K562 (cell line): ENCODE data around the gene NR6A1. TPM values are rescaled to one million over a fixed set of nuclear protein-coding genes. Genes with fewer than 3 reads are reported as not detected.

Experiments used
- ARID3B ChIP-seq: fragments of 250-450 bp; sonication (Bioruptor Pico); IDR thresholded peaks from 2 replicates; pipeline ENCODE4 v1.4.0; 2020; ENCODE audit warnings: borderline replicate concordance
- DACH1 ChIP-seq: fragments of 450-650 bp; IDR thresholded peaks from 2 replicates; pipeline ENCODE4 v1.6.1; 2018; ENCODE audit not compliant: partially characterized antibody
- GATA2 ChIP-seq: sonication (generic); formaldehyde crosslinking; IDR thresholded peaks from 2 replicates; pipeline ENCODE4 v1.4.0; 2020; ENCODE audit warnings: mild to moderate bottlenecking, missing genetic modification reagents
- MEIS2 ChIP-seq: fragments of 450-650 bp; IDR thresholded peaks from 2 replicates; pipeline ENCODE4 v1.6.1; 2014; ENCODE audit warnings: mild to moderate bottlenecking; ENCODE audit not compliant: partially characterized antibody
- MITF ChIP-seq: IDR thresholded peaks from 2 replicates; pipeline ENCODE4 v1.6.1; 2014; ENCODE audit warnings: antibody characterized with exemption
- MTA1 ChIP-seq: fragments of 450-650 bp; IDR thresholded peaks from 2 replicates; pipeline ENCODE4 v1.6.1; 2017; ENCODE audit warnings: borderline replicate concordance
- MYC ChIP-seq, 2 experiments: fragments of 250-450 bp in 1 of 2; sonication (Bioruptor Pico) in 1 of 2; IDR thresholded peaks; 2 replicates each; pipeline versions ENCODE4 v1.5.1 to v1.6.1; 2012 to 2021; ENCODE audit warnings: low read depth in 2 of 2, borderline replicate concordance in 1 of 2, improper control_type of control experiment in 1 of 2, low read length in 1 of 2, mild to moderate bottlenecking in 1 of 2, moderate library complexity in 1 of 2
- NUFIP1 ChIP-seq: fragments of 450-650 bp; IDR thresholded peaks from 2 replicates; pipeline ENCODE4 v1.6.1; 2018; ENCODE audit not compliant: partially characterized antibody
- RBBP5 ChIP-seq: fragments of 200-600 bp; sonication (generic); IDR thresholded peaks from 2 replicates; pipeline ENCODE4 v1.6.1; 2012; ENCODE audit warnings: borderline replicate concordance, mild to moderate bottlenecking, low read length, control low read depth, inconsistent platforms; ENCODE audit not compliant: insufficient read depth, poor library complexity, severe bottlenecking
- RCOR1 ChIP-seq, 2 experiments: IDR thresholded peaks; 2 replicates each; pipeline ENCODE4 v1.6.1; 2012; ENCODE audit warnings: low read depth in 2 of 2, low read length in 2 of 2, borderline replicate concordance in 1 of 2, improper control_type of control experiment in 1 of 2
- TEAD1 ChIP-seq, 2 experiments: fragments of 450-650 bp in 1 of 2; sonication (generic) in 1 of 2; formaldehyde crosslinking; IDR thresholded peaks; 2 replicates each; pipeline versions ENCODE4 v1.4.0 to v1.8.0; 2020 to 2022; ENCODE audit warnings: mild to moderate bottlenecking in 2 of 2, missing genetic modification reagents in 1 of 2
- TEAD4 ChIP-seq, 2 experiments: sonication (generic) in 1 of 2; formaldehyde crosslinking in 1 of 2; IDR thresholded peaks; 2 replicates each; pipeline versions ENCODE4 v1.6.1 to v1.8.0; 2012 to 2022; ENCODE audit warnings: borderline replicate concordance in 1 of 2, inconsistent platforms in 1 of 2, low read length in 1 of 2, mild to moderate bottlenecking in 1 of 2, missing genetic modification reagents in 1 of 2
- ZMIZ1 ChIP-seq, 2 experiments: fragments of 150-350 bp in 1 of 2; IDR thresholded peaks; 2 replicates each; pipeline ENCODE4 v1.6.1; 2012 to 2016; ENCODE audit warnings: low read depth in 2 of 2, low read length in 2 of 2, mild to moderate bottlenecking in 1 of 2, moderate library complexity in 1 of 2
- ZSCAN32 ChIP-seq: fragments of 450-650 bp; formaldehyde crosslinking; IDR thresholded peaks from 2 replicates; pipeline ENCODE4 v1.4.0; 2020; ENCODE audit warnings: mild to moderate bottlenecking, moderate library complexity
- polyA plus RNA-seq, 8 experiments: library from polyadenylated mRNA; depleted of rRNA in 4 of 8; stranded (reverse) in 5 of 8; unstranded in 3 of 8; fragments of >200 nt; fragmentation: Nextera tagmentation in 2 of 8; fragmentation: Illumina TruSeq in 1 of 8; extraction: Ambion mirVana in 2 of 8; extraction: Trizol in 1 of 8; gene quantifications; 2 replicates each; pipeline versions ENCODE4 v1.2.1 to v1.2.3, GENCODE V29; 2011 to 2014; ENCODE audit warnings: inconsistent platforms in 1 of 8, missing spikeins in 1 of 8
- total RNA-seq, 7 experiments: library from RNA; depleted of rRNA in 6 of 7; stranded (reverse); fragments of >200 nt in 6 of 7; fragmentation: Illumina TruSeq in 2 of 7; extraction: Trizol in 2 of 7; gene quantifications; 2 replicates each; pipeline versions ENCODE4 v1.2.1 to v1.2.3, GENCODE V29; 2011 to 2021; ENCODE audit warnings: low replicate concordance in 1 of 7
- TF ChIP-seq, protein P1 (sequence below), 2 experiments: fragments of 250-450 bp in 1 of 2; fragments of 450-650 bp in 1 of 2; sonication (Bioruptor Pico) in 1 of 2; IDR thresholded peaks; 2 replicates each; pipeline versions ENCODE4 v1.6.1 to v1.8.0; 2016 to 2021; ENCODE audit warnings: mild to moderate bottlenecking in 2 of 2, moderate library complexity in 2 of 2, missing compliant biosample characterization in 1 of 2, missing genetic modification characterization in 1 of 2
- TF ChIP-seq, protein P2 (sequence below): sonication (generic); formaldehyde crosslinking; IDR thresholded peaks from 2 replicates; pipeline ENCODE4 v1.8.1; 2023; ENCODE audit warnings: mild to moderate bottlenecking, missing genetic modification reagents

The NR6A1 gene
- total and polyA plus RNA-seq, 9 of the 15 experiments (the other 6 are each of a cell fraction or from before 2014, with no cell fraction given): 9.7 to 55.4 (median 28.3) TPM

- TF ChIP-seq ZMIZ1 (IDR thresholded peaks at IDR 0.05; ENCODE audit: low read depth in 2 of 2, low read length in 2 of 2) (0 out of 4 replicates have a peak, but pooled peaks of 1 of the 2 experiments have one; percentile 15), NUFIP1 (no peak), MEIS2 (peak; percentile 86), RCOR1 (IDR thresholded peaks at IDR 0.05; ENCODE audit: borderline replicate concordance in 1 of 2, low read depth in 2 of 2, low read length in 2 of 2) (peak in 1 of 2 experiments; percentile 46; a peak in 1 of 4 replicates), ARID3B (CRISPR knock-in tag) (no peak), TEAD4 (IDR thresholded peaks at IDR 0.05; ENCODE audit: low read length) (peak; percentile 74; the same call in 1 of the 2 replicates), TEAD4 (CRISPR knock-in tag; IDR thresholded peaks at IDR 0.05; ENCODE audit: borderline replicate concordance) (no peak), MYC (IDR thresholded peaks at IDR 0.05; ENCODE audit: low read depth, low read length) (peak; percentile 72), MYC (CRISPR knock-in tag; IDR thresholded peaks at IDR 0.05; ENCODE audit: borderline replicate concordance, low read depth) (no peak), MTA1 (0 out of 2 replicates have a peak, but pooled peaks have one; percentile 37), GATA2 (CRISPR knock-in tag) (peak; percentile 27), ZSCAN32 (CRISPR knock-in tag) (no peak), RBBP5 (peak; percentile 34), MITF (peak; percentile 50; the same call in 1 of the 2 replicates), TEAD1 (CRISPR knock-in tag; IDR thresholded peaks at IDR 0.05) (peak; percentile 66 to 68; a peak in 1 of 4 replicates), DACH1 (peak; percentile 44)
- TF ChIP-seq, protein P1, sequence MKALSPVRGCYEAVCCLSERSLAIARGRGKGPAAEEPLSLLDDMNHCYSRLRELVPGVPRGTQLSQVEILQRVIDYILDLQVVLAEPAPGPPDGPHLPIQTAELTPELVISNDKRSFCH (CRISPR knock-in tag; IDR thresholded peaks at IDR 0.05): no peak
- TF ChIP-seq, protein P1 (tag; IDR thresholded peaks at IDR 0.05): no peak
- TF ChIP-seq, protein P2, sequence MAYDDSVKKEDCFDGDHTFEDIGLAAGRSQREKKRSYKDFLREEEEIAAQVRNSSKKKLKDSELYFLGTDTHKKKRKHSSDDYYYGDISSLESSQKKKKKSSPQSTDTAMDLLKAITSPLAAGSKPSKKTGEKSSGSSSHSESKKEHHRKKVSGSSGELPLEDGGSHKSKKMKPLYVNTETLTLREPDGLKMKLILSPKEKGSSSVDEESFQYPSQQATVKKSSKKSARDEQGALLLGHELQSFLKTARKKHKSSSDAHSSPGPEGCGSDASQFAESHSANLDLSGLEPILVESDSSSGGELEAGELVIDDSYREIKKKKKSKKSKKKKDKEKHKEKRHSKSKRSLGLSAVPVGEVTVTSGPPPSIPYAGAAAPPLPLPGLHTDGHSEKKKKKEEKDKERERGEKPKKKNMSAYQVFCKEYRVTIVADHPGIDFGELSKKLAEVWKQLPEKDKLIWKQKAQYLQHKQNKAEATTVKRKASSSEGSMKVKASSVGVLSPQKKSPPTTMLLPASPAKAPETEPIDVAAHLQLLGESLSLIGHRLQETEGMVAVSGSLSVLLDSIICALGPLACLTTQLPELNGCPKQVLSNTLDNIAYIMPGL (CRISPR knock-in tag): no peak
Observed at GRCh38 chr9:124659099-124659659, 111.9 kb downstream of the NR6A1 start (continued).
